NCI-H345 treated with DMSO at 0.1 percent for 48 hours (cell line): ENCODE results near the gene SDF2L1.
"Not testable (repeated sequence)": the region's sequence is repeated elsewhere in the genome, so short reads cannot be mapped to it uniquely, and the experiment has no call there.

Experiments
- DNase-seq: peaks from one replicate; lab custom pipeline; 2025; ENCODE audit not compliant: unreplicated experiment; lab: John Stamatoyannopoulos, UW

The SDF2L1 gene, protein sequence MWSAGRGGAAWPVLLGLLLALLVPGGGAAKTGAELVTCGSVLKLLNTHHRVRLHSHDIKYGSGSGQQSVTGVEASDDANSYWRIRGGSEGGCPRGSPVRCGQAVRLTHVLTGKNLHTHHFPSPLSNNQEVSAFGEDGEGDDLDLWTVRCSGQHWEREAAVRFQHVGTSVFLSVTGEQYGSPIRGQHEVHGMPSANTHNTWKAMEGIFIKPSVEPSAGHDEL

GRCh38 chr22:21641789-21642583 is at the start of gene SDF2L1:
TSS of gene SDF2L1 (plus strand) at chr22:21642302. CDS start at chr22:21642337, 35 bp downstream.
- peak; percentile 85 for DNase-seq

DNA sequence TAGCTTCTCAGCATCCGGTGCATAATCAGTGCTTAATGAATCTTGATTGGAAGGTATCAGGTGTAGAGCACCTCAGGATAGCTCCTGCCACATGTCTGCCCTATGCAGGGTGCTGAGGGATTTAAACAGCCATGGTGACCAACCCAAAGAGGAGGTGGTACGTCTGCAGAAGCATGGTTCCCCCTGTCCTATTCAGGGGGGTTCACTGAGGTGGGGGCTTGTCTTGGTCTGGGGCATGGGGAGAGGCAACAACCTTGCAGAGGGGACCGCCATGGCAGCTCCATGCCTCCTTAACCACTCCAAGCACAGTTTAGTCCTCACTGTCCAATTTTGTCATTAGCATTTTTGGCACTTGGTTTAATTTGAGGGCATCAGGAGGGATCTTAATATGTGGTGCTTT is 49.7 kb upstream of the SDF2L1 start:
- no peak for DNase-seq

GRCh38 chr22:21593406-21594232 is 48.5 kb upstream of the SDF2L1 start:
- DNase-seq, result no peak

DNA sequence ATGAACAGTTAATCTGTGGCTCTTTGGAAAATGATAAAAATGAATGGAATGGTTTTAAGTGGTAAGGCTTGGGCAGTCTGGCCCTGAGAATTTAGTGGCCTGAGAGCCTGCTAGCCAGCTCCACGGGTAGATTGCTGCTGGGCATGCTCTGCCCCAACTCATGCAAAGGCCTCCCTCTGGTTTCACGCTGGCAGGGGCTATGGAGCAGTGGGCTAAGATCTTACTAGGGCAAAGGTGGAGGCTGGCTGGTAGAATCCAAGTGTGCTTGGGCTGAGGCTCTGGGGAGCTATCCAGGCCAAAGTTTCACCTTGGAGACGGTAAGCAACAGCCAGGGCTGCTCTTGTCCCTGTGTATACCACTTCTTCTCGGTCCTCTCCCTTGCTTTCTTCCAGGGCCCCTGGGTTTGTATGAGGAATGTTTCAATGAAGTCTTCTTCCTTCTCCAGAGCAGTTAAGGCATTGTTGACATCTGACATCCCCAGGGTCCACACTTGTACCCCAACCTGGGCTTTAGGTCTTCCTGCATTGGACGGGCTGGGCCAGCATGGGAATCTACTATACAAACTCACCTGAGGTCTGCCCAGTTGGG is 47.1 kb upstream of the SDF2L1 start:
- no peak for DNase-seq

GRCh38 chr22:21596356-21597135 is 45.6 kb upstream of the SDF2L1 start:
- not testable (repeated sequence) for DNase-seq

GRCh38 chr22:21598302-21598701 is 43.8 kb upstream of the SDF2L1 start:
- DNase-seq, result no peak

DNA sequence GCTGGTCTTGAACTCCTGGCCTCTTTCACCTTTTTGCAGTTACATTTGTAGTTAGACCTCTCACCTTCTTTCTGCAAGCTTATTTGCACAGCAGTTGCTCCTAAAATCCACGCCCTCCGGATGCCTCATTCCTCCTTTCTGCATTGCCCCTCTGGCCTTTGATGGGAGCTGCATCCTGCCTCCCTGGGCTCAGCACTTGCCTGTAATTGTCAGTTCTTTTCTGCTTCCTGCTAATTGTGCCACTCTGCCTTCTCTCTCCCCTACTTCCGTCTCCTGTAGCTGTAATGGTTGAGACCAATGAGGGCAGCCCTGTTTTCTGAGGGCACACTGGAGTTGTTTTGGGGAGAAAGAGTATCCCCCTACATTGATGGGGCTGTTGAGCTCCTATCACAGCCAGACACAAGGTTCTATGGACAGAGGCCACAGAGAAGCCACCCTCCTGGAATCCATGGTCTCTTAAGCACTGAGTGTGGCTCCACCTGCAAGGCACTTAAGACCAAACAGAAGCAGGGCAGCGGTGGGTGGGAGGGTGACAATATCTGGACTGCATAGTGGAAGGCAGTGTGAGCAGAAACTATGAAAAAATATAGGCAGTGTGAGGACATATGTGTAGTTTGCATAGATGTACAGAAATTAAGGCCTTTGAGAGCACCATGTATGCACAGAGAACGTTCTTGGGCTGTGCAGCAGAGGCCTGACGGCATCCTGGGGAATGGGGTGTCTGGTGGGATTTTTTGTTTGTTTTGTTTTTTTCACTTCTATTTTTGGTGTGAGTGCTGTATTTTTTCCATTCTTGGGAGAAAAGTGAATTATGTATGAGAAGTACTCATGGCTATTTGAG is 42.8 kb upstream of the SDF2L1 start:
- DNase-seq, result no peak

GRCh38 chr22:21602579-21602978 is 39.5 kb upstream of the SDF2L1 start:
- DNase-seq, result no peak

DNA sequence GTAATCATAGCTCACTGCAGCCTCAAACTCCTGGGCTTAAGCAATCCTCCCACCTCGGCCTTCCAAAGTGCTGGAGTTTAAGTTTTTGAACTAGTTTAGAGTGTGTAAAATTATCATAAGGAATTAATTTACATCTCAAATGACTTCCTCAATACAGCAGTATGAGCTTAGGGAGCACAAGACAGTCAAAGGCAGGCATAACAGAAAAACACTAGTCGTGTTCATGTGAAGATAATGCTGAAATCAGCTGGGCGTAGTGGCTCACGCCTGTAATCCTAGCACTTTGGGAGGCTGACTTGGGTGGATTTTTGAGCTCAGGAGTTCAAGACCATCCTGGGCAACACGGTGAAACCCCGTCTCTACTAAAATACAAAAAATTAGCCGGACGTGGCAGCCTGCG is 38.1 kb upstream of the SDF2L1 start:
- DNase-seq, result no peak

GRCh38 chr22:21605887-21606564 is 36.1 kb upstream of the SDF2L1 start:
- DNase-seq, result no peak

DNA sequence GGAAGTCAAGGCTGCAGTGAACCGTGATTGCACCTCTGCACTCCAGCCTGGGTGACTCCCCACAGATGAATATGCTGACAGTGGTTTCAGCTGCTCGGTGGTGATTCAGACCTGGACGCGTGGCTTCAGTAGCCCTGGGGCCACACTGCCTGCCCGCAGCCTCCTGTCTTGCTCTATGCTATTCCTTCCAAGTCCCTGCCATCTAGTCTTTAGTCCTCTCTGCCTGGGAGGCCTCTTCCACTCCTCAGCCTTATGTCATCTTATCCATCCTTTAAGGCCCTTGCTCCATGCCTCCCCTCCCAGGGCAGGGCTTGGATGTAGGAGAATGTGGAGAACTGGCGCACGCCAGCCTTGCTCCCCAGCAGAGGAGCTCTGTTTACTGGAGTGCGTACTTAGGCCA is 35.3 kb upstream of the SDF2L1 start:
- DNase-seq, result no peak

- not testable (repeated sequence) for DNase-seq
Measured at GRCh38 chr22:21609556-21610157, 32.4 kb upstream of the SDF2L1 start.

DNA sequence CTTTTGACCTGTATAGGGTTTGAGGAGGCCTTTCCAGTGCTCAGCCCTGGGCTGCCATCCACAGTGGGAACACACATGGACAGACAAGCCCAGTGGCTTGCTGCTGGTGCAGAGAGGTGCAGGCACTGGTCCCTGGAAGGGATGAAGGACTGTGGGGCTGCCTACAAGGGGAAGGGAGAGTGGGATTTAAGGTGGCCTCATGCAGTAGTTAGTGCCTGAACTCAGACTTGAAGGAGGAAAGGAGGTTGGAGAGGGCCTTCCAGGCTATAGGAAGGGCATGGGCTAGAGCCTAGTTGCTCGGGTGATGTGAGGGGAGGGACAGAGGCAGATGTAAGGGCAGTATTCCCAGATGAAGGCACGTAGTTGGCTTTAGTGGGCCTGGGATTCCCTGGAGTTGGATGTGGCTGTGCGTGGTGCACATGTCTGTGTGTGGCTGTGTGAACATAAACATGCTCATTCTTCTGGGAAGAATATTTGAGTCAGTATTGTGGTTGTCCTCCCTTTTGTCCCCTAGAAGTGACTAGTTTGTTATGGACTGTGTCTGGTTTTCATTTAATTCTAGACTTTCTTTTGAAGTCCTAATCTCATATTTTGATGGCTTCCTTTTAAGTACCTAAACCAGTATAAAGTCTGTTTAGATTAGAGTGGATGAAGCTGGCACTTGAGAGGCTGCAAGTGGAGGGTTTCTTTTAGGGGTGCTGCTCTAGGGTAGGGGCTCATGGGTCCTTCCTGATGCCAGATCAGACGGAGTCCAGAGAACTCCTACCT is 30.7 kb upstream of the SDF2L1 start:
- no peak for DNase-seq

DNA sequence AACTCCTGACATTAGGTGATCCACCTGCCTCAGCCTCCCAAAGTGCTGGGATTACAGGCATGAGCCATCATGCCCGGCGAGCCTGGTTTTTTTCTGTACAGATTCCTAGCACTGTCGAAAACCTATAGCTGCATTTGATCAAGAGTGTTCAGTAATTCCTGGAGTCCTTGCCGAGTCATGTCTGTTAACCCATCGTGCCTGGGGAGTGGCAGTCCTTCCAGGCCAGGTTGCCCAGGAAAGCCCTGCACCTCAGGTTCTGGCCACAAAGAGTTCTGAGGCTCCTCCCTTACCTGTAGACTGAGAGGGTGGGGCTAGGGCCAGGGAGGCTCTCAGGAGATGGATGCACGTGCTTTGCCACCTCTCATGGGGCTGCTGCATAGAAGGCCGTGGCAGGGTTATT is 29.2 kb upstream of the SDF2L1 start:
- no peak for DNase-seq

DNA sequence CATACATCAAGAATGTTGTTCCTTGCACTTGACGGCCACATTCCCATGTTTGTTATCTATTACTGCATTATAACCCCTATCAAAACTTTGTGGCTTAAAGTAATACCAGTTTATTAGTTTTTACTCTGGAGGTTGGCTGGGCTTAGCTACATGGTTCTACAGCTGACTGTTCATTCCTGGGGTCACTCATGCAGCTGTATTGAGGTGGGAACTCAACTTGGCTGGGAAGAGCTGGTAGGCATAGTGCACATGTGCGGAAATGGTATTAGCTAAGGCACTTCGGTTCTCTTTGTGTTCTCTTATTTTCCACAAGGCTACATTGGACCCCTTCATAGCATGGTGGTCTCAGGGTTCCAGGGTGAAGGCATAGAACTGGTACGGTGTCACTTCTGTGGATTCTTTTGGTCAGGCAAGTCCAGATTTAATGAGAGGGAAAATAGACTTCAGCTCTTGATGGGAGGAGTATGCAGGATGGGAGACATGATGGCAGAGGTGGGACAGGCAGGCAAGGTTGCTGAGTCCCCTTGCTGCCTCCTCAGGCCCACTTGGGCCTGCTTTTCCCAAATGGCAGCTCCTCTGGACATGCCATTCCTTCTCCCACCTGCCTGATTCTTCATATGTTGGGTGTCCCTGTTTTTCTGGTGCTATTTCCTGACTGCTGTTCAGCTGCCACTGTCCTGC is 28.4 kb upstream of the SDF2L1 start:
- no peak for DNase-seq

- DNase-seq, result no peak
Measured at GRCh38 chr22:21615731-21616130, 26.4 kb upstream of the SDF2L1 start.

- DNase-seq, result not testable (repeated sequence)
Measured at GRCh38 chr22:21617337-21617736, 24.8 kb upstream of the SDF2L1 start.
